SK-N-SH treated with all-trans-retinoic acid at 6 μM for 48 hours (cell line): ENCODE data around the gene BAIAP2L1.

ENCODE experiments used
- CSDC2 ChIP-seq: fragments of 250-450 bp; sonication (Bioruptor Pico); IDR thresholded peaks from 2 replicates; pipeline ENCODE4 v1.5.0; 2020; ENCODE audit warnings: mild to moderate bottlenecking, moderate library complexity
- ESRRG ChIP-seq: fragments of 250-450 bp; sonication (Bioruptor Pico); IDR thresholded peaks from 2 replicates; pipeline ENCODE4 v1.6.1; 2021; ENCODE audit warnings: mild to moderate bottlenecking
- ZNF70 ChIP-seq: fragments of 450-650 bp; formaldehyde crosslinking; IDR thresholded peaks from 2 replicates; pipeline ENCODE4 v1.5.0; 2020; ENCODE audit warnings: mild to moderate bottlenecking, moderate library complexity
- TF ChIP-seq, protein P1 (sequence below): fragments of 250-450 bp; sonication (Bioruptor Pico); IDR thresholded peaks from 2 replicates; pipeline ENCODE4 v1.8.0; 2020; ENCODE audit warnings: mild to moderate bottlenecking, moderate library complexity, borderline replicate concordance

DNA sequence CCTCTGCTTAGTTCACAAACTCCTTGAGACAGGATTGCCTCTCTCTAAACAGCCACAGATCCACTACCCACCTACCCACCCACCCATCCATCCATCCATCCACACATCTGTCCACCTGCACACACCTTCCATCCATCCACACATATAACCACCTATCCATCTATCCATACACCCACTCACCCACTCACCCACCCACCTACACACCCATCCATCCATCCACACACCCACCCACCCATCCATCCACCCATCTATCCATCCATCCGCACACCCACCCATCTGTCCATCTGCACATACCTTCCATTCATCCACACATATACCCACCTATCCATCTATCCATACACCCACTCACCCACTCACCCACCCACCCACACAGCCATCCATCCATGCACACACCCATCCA lies 158.5 kb downstream of the BAIAP2L1 start:
- TF ChIP-seq CSDC2 (CRISPR knock-in tag) (no peak), ZNF70 (CRISPR knock-in tag) (no peak), ESRRG (CRISPR knock-in tag) (no peak)
- TF ChIP-seq, protein P1, sequence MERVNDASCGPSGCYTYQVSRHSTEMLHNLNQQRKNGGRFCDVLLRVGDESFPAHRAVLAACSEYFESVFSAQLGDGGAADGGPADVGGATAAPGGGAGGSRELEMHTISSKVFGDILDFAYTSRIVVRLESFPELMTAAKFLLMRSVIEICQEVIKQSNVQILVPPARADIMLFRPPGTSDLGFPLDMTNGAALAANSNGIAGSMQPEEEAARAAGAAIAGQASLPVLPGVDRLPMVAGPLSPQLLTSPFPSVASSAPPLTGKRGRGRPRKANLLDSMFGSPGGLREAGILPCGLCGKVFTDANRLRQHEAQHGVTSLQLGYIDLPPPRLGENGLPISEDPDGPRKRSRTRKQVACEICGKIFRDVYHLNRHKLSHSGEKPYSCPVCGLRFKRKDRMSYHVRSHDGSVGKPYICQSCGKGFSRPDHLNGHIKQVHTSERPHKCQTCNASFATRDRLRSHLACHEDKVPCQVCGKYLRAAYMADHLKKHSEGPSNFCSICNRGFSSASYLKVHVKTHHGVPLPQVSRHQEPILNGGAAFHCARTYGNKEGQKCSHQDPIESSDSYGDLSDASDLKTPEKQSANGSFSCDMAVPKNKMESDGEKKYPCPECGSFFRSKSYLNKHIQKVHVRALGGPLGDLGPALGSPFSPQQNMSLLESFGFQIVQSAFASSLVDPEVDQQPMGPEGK (CRISPR knock-in tag), result no peak
